Chondrocyte (in vitro differentiated cells): Measurements from ENCODE around the gene APLP2. TPM values are rescaled to one million over a fixed set of nuclear protein-coding genes. Genes with fewer than 3 reads are reported as not detected.

Experiments
- DNase-seq: peaks from one replicate; pipeline ENCODE4 v3.0.0; 2021; ENCODE audit warnings: mixed read lengths, low spot score
- H3K27ac Mint-ChIP-seq: one replicate; pipeline ENCODE4 v1.8.0; 2021; ENCODE audit warnings: mild to moderate bottlenecking, moderate library complexity, mixed read lengths; ENCODE audit not compliant: unreplicated experiment
- H3K27me3 Mint-ChIP-seq: 2 replicates; pipeline ENCODE4 v1.8.0; 2021; ENCODE audit warnings: low read depth, mixed read lengths
- H3K36me3 Mint-ChIP-seq: 2 replicates; pipeline ENCODE4 v1.8.0; 2021; ENCODE audit warnings: low read depth, mixed read lengths
- H3K4me1 Mint-ChIP-seq: 2 replicates; pipeline ENCODE4 v1.8.0; 2021; ENCODE audit warnings: low read depth, mild to moderate bottlenecking, mixed read lengths
- H3K4me3 Mint-ChIP-seq: one replicate; pipeline ENCODE4 v1.8.0; 2021; ENCODE audit warnings: mild to moderate bottlenecking, moderate library complexity, mixed read lengths; ENCODE audit not compliant: unreplicated experiment
- H3K9me3 Mint-ChIP-seq: 2 replicates; pipeline ENCODE4 v1.8.0; 2021; ENCODE audit warnings: low read depth, mixed read lengths
- total RNA-seq: library from RNA; stranded (reverse); gene quantifications from 3 replicates; pipeline ENCODE4 v1.2.1, GENCODE V29; 2021
- TF ChIP-seq, protein P1 (sequence below): fragments of 200-600 bp; sonication (generic); IDR thresholded peaks from 2 replicates; pipeline ENCODE4 v1.5.0; 2021; ENCODE audit warnings: antibody characterized with exemption, mild to moderate bottlenecking, moderate library complexity

Gene APLP2
- total RNA-seq, 1 donor from 2014 or later = 358 TPM

GRCh38 chr11:130114281-130114680 is 44.6 kb downstream of the APLP2 start:
- Mint-ChIP-seq H3K27ac (no peak overlapping the region), H3K4me1 (peaks cover 16% of the 10 kb centered on the region), H3K36me3 (peaks cover 14% of the 10 kb centered on the region), H3K9me3 (no peaks in the 10 kb centered on the region), H3K27me3 (no peaks in the 10 kb centered on the region), H3K4me3 (no peak overlapping the region)
- TF ChIP-seq, protein P1, sequence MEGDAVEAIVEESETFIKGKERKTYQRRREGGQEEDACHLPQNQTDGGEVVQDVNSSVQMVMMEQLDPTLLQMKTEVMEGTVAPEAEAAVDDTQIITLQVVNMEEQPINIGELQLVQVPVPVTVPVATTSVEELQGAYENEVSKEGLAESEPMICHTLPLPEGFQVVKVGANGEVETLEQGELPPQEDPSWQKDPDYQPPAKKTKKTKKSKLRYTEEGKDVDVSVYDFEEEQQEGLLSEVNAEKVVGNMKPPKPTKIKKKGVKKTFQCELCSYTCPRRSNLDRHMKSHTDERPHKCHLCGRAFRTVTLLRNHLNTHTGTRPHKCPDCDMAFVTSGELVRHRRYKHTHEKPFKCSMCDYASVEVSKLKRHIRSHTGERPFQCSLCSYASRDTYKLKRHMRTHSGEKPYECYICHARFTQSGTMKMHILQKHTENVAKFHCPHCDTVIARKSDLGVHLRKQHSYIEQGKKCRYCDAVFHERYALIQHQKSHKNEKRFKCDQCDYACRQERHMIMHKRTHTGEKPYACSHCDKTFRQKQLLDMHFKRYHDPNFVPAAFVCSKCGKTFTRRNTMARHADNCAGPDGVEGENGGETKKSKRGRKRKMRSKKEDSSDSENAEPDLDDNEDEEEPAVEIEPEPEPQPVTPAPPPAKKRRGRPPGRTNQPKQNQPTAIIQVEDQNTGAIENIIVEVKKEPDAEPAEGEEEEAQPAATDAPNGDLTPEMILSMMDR = no peak
- DNase-seq = no peak

DNA sequence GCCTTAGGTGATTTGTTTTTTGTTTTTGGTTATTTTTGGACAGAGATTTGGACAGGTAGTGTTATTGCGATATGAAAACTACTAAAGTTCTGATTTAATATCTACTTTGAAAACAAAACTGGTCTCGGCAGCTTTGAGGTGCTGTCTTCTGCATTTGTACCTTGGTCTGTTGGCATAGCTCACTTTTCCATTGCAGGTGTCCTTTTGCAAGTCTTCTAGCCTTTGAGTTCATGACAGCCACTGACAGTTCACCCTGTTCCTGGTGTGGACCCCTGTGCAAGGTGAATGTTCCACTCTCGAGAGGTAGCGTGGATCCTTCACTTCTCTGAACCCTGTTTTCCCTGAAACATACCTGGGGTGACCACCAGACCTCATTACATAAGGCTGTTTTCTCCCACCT is 45.0 kb downstream of the APLP2 start:
- Mint-ChIP-seq H3K36me3 (peaks cover 15% of the 10 kb centered on the region), H3K27me3 (no peaks in the 10 kb centered on the region), H3K4me3 (no peak overlapping the region), H3K9me3 (no peaks in the 10 kb centered on the region), H3K4me1 (peaks cover 16% of the 10 kb centered on the region), H3K27ac (no peak overlapping the region)
- DNase-seq = no peak
- TF ChIP-seq, protein P1 = no peak

DNA sequence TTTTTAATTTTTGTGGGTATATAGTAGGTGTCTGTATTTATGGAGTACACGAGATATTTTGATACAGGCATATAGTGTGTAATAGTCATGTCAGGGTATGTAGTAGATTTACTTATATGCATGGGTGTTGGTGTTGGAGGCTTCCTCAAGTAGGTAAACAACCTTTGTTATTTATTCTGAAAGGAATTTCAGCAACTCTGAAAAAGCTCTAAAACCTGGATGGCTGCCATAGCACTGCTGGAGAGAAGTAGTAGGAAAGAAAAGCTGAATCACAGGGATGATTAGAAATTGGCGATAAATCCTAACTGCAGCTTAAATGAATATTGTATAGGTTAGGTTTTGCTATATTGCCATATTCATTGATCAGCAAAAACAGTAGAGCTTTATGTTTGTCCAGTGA is 45.5 kb downstream of the APLP2 start:
- Mint-ChIP-seq H3K4me1 (peaks cover 16% of the 10 kb centered on the region), H3K27me3 (no peaks in the 10 kb centered on the region), H3K9me3 (no peaks in the 10 kb centered on the region), H3K4me3 (no peak overlapping the region), H3K27ac (peak overlapping the region; percentile 25), H3K36me3 (peaks cover 14% of the 10 kb centered on the region)
- TF ChIP-seq, protein P1 = no peak
- no peak for DNase-seq

DNA sequence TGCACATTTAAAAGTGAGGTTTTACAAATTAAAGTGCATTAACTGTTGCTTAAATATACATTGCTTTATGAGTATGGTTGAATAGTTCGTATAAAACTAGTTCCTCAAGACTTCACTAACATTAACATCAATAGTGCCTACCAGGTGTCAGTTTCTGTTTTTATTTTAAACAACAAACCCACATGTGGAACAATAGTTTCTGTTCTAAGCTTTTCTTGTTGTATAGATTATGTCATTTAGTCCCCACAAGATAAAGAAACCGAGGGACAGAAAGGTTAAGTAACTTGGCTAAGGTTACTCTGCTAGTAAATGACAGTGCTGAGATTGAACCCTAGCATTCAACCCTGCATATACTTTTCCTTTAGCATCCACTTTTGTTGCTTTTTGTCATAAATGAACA is 48.5 kb downstream of the APLP2 start:
- Mint-ChIP-seq H3K4me3 (no peak overlapping the region), H3K27ac (no peak overlapping the region), H3K27me3 (no peaks in the 10 kb centered on the region), H3K9me3 (no peaks in the 10 kb centered on the region), H3K4me1 (peaks cover 21% of the 10 kb centered on the region), H3K36me3 (peaks cover 14% of the 10 kb centered on the region)
- no peak for DNase-seq
- TF ChIP-seq, protein P1 = no peak

GRCh38 chr11:130118636-130119387 is 49.1 kb downstream of the APLP2 start:
- H3K4me3 Mint-ChIP-seq = no peak overlapping the region
- H3K4me1 Mint-ChIP-seq = peaks cover 23% of the 10 kb centered on the region
- DNase-seq = no peak
- TF ChIP-seq, protein P1 = no peak
- no peaks in the 10 kb centered on the region for H3K9me3 Mint-ChIP-seq
- peaks cover 18% of the 10 kb centered on the region for H3K36me3 Mint-ChIP-seq
- no peaks in the 10 kb centered on the region for H3K27me3 Mint-ChIP-seq
- no peak overlapping the region for H3K27ac Mint-ChIP-seq
